ENCODE data around the gene ATP13A3. TPM values are rescaled to one million over a fixed set of nuclear protein-coding genes. Genes with fewer than 3 reads are reported as not detected.

ATP13A3 gene
- total and polyA plus RNA-seq, 11 donors: 26.6 to 237 (median 105) TPM

DNA sequence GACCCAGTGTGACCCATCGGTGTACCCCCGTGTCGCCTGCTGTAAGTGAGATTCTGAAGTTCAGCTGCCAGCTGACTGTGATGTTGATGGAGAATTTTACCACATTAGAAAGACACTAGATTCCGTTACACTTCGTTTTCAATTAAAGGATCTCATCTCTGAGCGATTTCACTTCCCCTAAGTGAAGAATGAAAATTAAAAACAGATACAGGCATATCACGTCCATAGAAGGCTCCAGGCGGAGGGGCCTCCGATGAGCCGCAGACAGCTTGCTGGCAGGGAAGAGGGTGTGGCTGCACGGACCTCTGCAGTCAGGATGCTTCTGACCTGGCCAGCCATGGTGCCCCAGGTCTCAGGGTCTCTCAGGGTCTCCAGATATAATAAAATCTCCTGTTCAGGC, 129.1 kb downstream of the ATP13A3 start:
- H3K27me3 ChIP-seq: peaks cover 0 to 11% (median 0%) of the 10 kb centered on the region in 9 donors
- no peak overlapping the region for H3K4me3 ChIP-seq
- ATAC-seq: no peak
- H3K9me3 ChIP-seq: no peaks in the 10 kb centered on the region
- H3K27ac ChIP-seq: no peak overlapping the region
- intact Hi-C loops (cut with DNase I): no loop called here
- no peaks in the 10 kb centered on the region for H3K4me1 ChIP-seq
- no peak for DNase-seq
- TF ChIP-seq, protein P1, sequence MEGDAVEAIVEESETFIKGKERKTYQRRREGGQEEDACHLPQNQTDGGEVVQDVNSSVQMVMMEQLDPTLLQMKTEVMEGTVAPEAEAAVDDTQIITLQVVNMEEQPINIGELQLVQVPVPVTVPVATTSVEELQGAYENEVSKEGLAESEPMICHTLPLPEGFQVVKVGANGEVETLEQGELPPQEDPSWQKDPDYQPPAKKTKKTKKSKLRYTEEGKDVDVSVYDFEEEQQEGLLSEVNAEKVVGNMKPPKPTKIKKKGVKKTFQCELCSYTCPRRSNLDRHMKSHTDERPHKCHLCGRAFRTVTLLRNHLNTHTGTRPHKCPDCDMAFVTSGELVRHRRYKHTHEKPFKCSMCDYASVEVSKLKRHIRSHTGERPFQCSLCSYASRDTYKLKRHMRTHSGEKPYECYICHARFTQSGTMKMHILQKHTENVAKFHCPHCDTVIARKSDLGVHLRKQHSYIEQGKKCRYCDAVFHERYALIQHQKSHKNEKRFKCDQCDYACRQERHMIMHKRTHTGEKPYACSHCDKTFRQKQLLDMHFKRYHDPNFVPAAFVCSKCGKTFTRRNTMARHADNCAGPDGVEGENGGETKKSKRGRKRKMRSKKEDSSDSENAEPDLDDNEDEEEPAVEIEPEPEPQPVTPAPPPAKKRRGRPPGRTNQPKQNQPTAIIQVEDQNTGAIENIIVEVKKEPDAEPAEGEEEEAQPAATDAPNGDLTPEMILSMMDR (IDR thresholded peaks at IDR 0.05): no peak
- TF ChIP-seq POLR2A (IDR thresholded peaks at IDR 0.05): no peak
- no peaks in the 10 kb centered on the region for H3K36me3 ChIP-seq
- 86 to 93% (median 92%) methylated on average over 11 of the region's 11 CpGs for WGBS, 4 donors

DNA sequence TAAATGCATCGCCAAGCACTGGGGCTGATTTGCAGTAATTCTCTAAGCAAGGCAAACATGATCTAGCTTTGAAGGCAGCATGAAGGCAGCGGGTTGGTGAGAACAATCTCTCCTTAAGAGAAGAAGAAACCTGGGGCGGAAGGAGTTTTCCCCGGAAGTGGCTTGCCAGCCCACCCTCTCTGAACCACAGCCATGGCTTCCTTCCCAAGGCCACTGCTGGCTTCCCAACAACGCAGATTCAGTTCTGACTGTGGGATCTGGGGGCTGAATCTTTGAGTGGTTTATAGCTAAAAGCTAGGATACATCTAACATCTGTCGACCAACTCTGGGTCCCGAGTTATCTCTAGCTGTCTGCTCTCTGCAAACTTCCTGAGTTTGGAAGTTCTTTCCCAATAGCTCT, 131.4 kb downstream of the ATP13A3 start:
- intact Hi-C loops (cut with DNase I): no loop called here
- Histone ChIP-seq H3K27me3 (peaks cover 0 to 11% (median 0%) of the 10 kb centered on the region in 9 donors), H3K36me3 (no peaks in the 10 kb centered on the region), H3K9me3 (no peaks in the 10 kb centered on the region), H3K27ac (no peak overlapping the region), H3K4me3 (no peak overlapping the region), H3K4me1 (no peaks in the 10 kb centered on the region)
- no peak for DNase-seq
- no peak for TF ChIP-seq POLR2A (IDR thresholded peaks at IDR 0.05)
- TF ChIP-seq, protein P1 (IDR thresholded peaks at IDR 0.05): no peak
- ATAC-seq: no peak
- 70 to 74% (median 71%) methylated on average over 7 of the region's 7 CpGs for WGBS, 4 donors

DNA sequence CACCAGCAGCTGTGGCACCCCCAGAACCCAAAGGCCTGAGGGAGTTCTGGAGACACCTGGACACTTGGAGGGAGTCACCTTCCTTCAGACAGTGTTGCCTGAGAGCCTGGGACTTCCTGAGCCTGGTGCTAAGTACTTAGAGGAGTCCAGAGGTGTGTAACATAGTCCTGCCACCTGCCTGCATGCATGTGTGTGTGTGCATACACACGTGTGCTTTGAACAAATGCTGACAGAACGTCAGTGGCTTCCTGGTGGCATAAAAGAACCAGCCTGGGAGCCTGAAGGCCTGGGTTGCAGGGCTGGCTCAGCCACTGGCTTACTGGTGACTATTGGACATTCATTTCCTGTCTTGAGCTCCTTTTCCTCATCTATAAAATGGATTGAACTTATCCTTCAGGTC, 132.5 kb downstream of the ATP13A3 start:
- Histone ChIP-seq H3K4me1 (no peaks in the 10 kb centered on the region), H3K36me3 (no peaks in the 10 kb centered on the region), H3K4me3 (no peak overlapping the region), H3K9me3 (no peaks in the 10 kb centered on the region), H3K27ac (no peak overlapping the region), H3K27me3 (peaks cover 0 to 7% (median 0%) of the 10 kb centered on the region in 9 donors)
- no peak for DNase-seq
- WGBS, 4 donors: 78 to 84% (median 82%) methylated on average over 2 of the region's 2 CpGs
- TF ChIP-seq, protein P1 (IDR thresholded peaks at IDR 0.05): no peak
- no peak for TF ChIP-seq POLR2A (IDR thresholded peaks at IDR 0.05)
- ATAC-seq: no peak
- intact Hi-C loops (cut with DNase I): no loop called here

Other genes with a start within 250 kb of the ATP13A3 start
- gene CPN2, start 135.7 kb downstream of the ATP13A3 start, total RNA-seq: 1 to 10 TPM in 3 of 9 donors, under 1 TPM in 6; 0.17 to 6.0 (median 0.77) TPM
- gene CPN2, start 135.7 kb downstream of the ATP13A3 start, polyA plus RNA-seq: under 1 TPM; 0.14 to 0.72 TPM
- gene LRRC15, start 117.3 kb downstream of the ATP13A3 start, total RNA-seq: 1 to 10 TPM in 1 of 9 donors, under 1 TPM in 7, not detected in 1; 0.05 to 1.9 (median 0.14) TPM
- under 1 TPM; 0.04 to 0.12 TPM for gene LRRC15, start 117.3 kb downstream of the ATP13A3 start, polyA plus RNA-seq
- gene GP5, start 87.7 kb downstream of the ATP13A3 start, total RNA-seq: under 1 TPM in 3 of 9 donors, not detected in 6; 0.07 to 0.12 (median 0.11) TPM
- under 1 TPM in 1 of 2 donors, not detected in 1; 0.04 TPM for gene GP5, start 87.7 kb downstream of the ATP13A3 start, polyA plus RNA-seq
- gene TMEM44, start 146.4 kb upstream of the ATP13A3 start, total RNA-seq: 1 to 10 TPM; 3.8 to 8.5 (median 4.7) TPM
- 1 to 10 TPM; 6.5 to 7.5 TPM for gene TMEM44, start 146.4 kb upstream of the ATP13A3 start, polyA plus RNA-seq
- gene LSG1, start 185.2 kb upstream of the ATP13A3 start, total RNA-seq: 10 to 100 TPM; 13.7 to 22.2 (median 18.9) TPM
- gene LSG1, start 185.2 kb upstream of the ATP13A3 start, polyA plus RNA-seq: 10 to 100 TPM in 1 of 2 donors, 1 to 10 TPM in 1; 9.6 to 26.9 TPM
- gene FAM43A, start 198.9 kb upstream of the ATP13A3 start, total RNA-seq: 10 to 100 TPM; 10.5 to 34.8 (median 15.5) TPM
- gene FAM43A, start 198.9 kb upstream of the ATP13A3 start, polyA plus RNA-seq: 10 to 100 TPM in 1 of 2 donors, 1 to 10 TPM in 1; 7.5 to 23.1 TPM

Measured in heart left ventricle (tissue), 16 donors.